GM19467 (cell line): ENCODE data around the gene PPARG.

Source experiments
- ATAC-seq: cut with Tn5 transposase; IDR thresholded peaks from one replicate; pipeline ENCODE4 v1.9.1; 2021; ENCODE audit warnings: mild to moderate bottlenecking, moderate library complexity; ENCODE audit not compliant: unreplicated experiment

The PPARG gene

DNA sequence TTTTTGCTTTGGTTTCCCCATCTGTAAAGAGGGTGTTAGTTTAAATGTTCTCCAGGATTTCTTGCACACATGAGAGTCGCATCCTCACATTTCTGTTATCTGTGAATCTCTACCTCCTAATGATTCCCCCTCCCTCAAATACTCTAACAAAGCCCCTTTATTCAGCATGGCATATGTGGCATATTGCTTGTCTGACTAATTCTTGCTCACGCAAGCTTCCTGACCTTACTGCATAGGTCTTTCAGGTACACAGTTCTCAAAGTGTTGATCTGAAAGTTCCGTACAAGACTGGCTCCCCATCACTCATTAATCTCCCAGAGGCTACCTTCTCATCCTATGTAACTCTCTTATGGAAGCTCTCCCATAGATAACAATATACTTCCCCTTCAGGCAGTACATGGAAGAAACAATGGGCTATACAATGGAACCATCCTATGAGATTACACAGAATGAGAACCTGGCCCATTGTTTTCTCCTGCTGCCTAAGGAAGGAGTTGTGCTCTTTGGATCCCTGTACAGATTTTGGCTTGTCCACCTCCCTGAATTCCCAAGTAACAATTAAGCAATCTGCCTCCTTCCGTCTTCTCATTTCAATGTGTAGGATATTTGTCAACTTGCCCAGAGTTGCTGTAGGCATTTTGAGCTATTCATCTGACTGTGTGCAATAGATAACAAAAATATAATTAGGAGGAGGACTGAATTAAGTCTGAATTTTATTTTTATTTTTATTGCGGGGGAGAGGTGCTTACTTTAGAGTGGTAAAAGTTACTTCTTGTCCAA, 51.0 kb downstream of the PPARG start:
- no peak for ATAC-seq

DNA sequence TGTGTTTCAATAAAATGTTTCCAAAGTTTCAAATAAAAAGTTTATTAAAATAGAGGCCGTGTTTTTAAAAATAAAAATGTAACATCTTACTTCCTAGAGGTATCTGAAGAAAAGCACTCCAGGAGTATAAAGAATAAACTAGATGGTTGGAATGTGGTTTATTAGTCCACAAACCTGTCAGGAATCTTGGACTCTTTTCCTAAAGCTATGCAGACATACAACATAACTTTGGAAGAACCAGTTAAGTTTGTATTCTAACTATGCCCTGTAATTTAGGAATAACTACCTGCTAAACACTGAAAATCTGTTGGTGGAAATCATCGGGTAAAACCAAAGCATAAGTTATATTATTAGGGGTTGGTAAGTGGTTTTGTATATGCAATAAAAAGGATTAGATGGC, 51.6 kb downstream of the PPARG start:
- ATAC-seq = no peak

DNA sequence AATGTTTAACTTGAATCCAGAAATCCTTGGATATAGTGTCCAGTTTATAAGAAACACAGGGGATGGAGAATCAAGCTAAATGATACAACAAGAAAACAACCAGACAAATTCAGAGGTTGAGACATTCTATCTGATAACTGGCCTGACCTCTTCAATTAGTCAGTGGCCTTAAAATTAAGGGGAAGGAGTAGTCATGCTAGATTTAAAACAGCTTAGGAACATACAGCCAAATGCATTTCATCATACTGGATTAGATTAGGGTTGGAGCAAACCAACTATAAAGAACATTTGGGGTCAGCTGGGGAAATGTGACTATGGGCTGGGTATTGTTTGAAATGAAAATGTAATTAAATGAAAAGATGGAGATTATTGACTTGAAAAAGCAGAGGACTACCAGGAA, 53.3 kb downstream of the PPARG start:
- no peak for ATAC-seq

DNA sequence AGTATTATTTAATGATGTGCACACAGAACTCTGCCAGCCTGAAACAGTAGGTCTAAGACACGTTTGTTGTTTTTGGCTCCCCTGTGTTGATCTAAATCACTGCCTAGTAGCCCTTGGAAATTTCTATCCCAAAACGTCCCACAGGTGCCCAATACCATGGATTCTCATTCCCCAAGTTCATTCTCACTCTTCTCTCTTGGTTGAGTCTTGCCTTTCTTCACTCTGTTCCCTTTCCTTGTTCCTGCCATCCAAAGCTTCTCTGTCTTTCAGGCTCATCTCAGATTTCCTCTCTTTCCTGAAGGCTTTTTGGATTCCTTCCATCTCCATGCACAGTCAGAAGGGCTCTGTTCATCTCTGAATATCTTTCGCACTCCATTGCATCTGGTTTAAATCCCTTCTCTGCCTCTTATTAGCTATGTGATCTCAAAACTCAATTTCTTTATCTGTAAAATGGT, 54.2 kb downstream of the PPARG start:
- no peak for ATAC-seq

DNA sequence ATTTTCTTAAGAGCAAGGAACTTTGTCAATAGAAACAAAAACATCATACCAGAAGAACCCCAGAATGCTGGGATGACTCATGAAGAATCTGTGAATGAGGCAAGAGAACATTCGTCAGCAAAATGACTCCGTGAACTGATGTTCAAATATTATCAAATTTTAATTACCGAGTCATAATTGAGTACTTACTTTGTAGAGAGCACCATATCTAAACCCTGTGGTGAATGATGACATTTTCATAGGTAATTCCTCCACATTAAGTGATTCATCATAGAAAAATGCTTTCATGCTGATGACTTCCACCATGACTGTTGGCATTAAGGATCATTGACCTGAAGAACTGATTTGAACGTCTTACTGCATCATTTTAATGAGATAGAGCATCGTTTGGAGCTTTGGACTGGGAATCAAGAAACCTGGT, 56.3 kb downstream of the PPARG start:
- no peak for ATAC-seq

DNA sequence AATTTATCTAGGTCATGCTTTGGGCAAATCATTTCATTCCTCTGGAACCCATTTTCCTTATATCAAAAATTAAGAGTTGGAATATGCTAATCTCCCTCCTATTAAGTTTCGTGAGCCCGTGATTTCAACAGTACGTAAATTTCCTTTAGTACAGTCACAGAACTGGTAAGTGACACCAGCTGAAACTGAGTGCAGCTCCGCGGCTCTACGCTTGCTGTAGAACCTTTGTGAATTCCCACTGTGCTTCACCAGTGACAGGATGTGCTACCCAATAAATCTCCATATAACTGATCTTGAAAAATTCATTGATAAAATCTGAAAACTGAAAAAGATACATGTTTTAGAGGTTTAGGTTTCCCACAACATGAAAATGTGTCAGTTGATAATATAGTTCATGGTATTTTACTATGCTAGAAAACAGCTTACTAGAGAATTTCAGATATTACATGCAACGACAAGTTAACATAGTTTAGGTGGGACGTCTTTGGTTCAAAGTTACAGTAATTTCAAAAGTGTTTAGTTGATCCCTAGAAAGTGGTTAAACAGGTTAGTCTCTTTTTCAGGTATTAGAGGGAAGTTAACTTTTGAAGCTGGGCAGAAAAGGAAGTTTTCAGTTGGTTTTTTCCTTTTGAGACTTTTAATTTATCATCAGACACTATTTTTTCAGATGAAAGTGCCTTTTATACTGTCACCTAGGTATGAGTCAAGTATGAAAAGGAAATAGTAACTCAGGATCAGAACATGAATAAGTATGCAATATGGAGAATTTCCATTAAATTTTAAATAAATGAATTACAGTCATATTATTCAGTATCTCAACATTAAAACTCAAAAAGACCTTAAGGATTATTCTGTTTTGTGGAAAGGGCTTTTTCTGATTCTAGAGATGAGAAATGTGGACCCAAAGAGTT, 57.0 kb downstream of the PPARG start:
- ATAC-seq = no peak

DNA sequence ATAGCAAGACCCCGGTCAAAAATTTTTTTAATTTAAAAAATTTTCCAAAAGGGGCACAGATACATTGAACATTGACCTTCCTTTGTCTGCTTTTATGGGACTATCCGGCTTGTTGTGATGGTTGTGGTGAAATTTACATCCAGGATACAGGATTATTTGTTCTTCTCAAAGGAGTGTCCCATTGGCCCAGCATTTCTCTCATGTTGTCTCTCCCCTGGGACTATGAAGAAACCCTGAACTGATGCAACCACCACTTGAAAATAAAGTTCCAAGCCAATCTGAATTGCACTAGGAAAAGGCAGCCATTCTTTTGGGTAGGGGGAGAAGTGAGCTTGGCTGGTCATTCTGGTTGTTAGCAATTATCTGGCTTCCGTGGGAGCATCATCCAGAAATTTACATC, 58.4 kb downstream of the PPARG start:
- ATAC-seq = no peak

DNA sequence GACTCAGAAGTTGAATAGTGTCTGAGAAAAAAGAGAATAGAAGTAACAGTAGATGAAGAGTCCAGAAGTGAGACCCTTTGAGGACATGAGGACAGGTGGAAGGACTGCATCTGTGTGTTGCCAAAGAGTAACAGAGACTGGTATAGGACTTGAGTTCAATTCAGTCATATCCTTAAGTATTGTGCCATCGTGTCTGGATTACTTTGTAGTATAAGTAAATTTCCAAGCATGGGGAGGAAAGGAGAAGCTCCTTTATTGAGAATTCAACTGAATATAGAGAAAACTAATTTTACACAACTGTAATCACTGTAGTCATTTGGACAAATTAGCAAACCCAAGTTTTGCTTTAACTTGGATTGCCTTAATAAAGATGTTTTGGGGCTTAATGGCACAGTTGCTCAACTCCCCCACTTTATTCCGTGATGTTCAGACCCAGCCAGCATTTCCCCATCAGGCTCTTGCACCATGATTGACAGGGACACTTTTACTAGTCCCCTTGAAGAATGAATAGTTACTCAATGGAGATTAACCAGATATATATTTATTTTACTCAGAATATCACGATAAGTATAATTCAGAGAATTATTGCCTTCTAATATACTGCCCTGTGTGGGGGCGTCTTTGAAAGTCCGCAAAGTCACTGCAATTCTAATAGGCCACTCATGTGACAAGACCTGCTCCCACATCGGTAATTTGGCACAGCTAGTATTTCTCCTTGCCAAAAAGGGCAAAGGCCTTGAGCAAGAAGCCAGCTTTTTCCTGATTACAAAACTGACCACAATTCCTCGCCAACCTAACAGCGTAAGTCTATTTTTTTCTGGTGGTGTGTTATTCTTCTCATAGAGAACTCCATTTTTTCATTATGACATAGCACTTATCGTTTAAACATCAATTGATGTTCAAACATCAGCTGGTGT, 61.3 kb downstream of the PPARG start:
- ATAC-seq = no peak

DNA sequence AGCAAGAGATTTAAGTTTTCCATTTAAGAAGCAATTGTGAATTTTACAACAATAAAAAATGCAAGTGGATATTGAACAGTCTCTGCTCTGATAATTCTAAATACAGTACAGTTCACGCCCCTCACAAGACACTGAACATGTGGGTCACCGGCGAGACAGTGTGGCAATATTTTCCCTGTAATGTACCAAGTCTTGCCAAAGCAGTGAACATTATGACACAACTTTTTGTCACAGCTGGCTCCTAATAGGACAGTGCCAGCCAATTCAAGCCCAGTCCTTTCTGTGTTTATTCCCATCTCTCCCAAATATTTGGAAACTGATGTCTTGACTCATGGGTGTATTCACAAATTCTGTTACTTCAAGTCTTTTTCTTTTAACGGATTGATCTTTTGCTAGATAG, 62.3 kb downstream of the PPARG start:
- ATAC-seq = no peak

DNA sequence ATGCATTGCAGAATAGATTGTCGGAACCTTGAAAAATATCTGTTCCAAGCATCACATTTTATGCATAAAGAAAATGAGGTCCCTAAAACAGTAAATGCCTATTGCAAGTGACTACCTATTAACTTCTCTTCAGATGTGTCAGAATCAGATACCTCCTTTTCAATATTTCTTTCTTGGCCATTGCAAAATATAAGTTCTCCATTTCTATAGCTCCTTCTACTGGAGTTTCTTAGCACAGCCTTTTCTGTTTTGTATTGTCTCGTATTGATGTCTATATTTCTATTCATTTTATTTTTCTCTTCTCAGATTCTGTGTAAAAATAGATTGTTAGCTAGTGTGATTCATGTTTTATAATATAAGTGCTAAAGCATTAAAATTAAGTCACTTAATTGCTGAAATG, 63.4 kb downstream of the PPARG start:
- no peak for ATAC-seq

DNA sequence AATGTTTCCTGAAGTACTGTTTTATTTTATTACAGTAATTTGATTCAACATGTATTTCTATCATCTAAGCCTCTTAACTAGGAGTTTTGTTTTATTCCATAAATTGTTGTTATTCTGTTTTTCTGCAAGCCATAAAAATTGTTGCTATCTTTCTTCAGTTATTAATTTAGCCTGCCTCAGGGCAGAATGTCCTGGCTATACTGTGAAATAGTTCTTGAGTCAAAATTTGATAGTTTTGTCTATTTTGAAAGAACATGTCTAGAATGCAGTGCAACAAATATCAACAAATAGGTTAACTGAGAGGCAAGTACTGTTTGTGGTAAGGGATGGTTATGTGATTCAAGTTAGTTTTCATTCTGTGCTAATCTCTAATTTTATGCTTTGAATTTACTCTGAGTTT, 63.9 kb downstream of the PPARG start:
- no peak for ATAC-seq

DNA sequence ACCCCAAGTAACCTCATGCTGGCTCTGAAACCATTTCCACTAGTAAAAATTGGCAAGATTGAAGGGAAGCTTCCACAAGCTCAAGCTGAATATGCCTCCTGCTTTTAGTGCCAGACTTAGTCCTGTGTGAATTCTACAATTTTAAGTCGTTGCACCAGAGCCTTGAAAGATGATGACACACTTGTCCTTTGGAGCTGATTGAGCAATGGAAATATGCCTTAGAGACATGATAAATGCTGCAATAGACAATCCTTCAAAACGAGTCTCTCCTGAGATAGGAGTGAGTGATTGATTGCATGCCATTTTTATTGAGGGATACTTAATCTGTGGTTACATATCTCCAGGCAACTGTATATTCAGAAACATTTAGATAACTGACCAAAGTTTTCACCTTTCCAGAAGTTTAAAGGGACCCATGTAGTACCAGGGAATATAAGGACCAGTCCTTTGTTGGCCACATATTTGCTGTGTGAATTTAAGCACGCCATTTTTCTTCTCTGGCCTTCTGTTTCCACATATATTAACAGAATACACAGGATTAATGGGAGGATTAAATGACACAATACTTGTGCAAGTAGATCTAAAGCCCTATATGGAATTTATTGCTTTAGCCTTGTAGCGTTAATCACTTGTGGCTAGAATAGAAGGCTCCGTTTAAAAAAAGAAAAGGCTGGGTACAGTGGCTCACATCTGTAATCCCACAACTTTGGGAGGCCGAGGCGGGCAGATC, 65.1 kb downstream of the PPARG start:
- ATAC-seq = no peak

DNA sequence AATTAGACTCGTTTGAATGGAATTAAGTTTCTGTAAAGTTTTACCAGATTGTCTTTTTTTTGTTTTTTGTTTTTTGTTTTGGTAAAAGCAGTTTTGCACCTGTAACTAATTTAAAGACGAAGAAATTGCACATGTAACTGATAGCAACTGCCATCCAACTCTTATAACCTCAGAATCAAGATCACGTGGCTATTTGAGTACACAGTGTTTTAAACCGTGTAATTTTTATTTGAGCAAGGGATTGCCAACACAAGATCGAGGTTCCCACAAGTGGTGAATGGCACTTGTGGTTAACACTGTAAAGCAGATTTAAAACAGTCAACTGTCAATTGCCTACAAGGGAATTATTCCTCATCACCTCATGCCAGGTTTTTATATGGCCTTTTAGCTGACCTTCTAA, 67.3 kb downstream of the PPARG start:
- ATAC-seq = no peak

DNA sequence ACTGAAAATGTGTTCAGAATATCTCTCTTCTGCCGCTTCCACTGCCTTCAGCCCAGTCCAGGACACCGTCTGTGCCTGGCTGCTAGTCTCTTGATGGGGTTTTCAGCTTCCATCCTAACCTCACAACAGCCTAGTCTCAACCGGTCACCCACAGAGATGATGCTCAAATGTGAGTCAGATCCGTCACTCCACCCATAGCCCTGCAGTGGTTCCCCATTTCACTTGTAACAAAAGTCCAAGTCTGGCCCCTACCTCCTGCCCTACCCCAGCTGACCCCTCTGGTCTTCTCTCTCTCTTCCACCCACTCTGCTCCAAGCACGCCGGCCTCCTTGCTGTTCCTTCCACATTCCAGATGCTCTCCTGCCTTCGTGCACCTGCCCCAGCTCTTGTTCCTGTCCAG, 68.1 kb downstream of the PPARG start:
- ATAC-seq = no peak

DNA sequence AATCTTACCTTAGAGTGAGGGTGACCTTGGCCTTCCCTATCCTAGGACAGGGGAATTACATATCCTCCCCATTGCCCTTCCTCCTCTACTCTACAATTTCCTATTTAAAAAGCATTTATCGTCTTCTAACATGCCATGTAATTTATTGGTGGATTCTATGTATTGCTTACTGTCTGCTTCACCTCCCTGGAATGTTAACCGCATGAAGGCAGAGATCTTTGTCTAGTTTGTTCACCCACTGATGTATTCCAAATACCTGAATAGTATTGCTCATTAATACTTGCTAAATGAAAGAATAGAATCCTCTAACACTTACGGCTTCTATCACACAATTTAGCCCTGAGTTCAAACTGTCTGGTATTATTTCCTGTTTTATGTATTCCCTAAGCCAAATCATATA, 68.6 kb downstream of the PPARG start:
- ATAC-seq = no peak

DNA sequence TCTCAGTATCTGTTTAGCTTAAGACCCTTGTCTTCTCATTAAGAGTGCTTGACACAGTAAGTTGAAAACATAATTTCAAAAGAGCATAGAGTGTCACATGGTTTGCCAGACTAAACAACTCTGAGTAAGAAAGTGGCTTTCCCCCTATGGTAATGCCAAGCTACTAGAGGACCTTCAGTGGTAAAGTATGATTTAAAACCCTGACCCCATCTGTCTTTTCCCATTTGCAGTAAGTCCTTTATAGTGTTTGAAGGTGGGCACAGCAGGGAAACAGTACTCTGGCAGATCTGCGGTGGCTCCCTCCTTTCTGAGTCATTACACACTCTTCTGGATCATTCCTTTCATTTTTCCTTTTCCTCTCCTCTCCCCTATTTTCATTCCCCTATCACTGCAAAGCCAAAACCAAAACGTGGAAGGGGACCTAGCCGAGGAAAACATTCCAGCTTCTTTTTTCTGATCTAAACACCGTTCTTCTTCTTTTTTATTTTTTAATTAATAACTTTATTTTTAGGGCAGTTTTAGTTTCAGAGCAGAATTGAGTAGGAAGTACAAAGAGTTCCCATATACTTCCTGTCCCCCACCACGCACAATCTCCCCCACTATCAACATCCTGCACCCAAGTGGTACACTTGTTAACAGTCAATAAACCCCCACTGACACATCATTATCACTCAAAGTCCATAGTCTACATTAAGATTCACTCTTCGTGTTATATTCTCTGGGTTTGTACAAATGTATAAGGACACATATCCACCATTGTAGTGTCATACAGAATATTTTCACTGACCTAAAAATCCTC, 74.7 kb downstream of the PPARG start:
- no peak for ATAC-seq

DNA sequence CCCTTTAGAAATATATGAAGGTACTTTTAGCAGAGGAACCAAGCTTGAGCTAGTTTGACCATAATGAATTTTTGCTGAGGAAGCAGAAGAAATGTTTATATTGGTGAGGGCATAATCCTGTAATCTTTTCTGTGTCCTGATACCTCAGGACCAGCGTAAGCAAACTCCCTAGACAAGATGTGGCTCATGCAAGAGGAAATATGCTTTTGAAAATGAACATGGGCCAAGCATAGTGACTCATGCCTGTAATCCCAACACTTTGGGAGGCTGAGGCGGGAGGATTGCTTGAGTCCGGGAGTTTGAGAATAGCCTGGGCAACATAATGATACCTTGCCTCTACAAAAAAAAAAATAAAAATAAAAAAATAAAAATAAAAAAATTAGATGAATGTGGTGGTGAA, 78.5 kb downstream of the PPARG start:
- no peak for ATAC-seq

DNA sequence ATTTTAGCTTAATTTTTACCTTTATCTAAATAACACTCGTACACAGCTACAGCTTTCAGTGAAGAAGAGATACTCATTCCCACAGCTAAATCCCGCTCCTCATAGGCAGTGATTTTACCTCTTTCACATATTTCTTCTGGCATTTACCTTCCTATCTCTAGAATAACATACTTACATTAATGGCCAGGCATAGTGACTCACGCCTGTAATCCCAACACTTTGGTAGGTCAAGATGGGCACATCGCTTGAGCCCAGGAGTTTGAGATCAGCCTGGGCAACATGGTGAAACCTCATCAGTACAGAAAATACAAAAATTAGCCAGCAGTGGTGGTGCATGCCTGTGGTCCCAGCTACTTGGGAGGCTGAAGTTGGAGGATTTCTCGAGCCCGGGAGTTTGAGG, 80.2 kb downstream of the PPARG start:
- ATAC-seq = no peak

DNA sequence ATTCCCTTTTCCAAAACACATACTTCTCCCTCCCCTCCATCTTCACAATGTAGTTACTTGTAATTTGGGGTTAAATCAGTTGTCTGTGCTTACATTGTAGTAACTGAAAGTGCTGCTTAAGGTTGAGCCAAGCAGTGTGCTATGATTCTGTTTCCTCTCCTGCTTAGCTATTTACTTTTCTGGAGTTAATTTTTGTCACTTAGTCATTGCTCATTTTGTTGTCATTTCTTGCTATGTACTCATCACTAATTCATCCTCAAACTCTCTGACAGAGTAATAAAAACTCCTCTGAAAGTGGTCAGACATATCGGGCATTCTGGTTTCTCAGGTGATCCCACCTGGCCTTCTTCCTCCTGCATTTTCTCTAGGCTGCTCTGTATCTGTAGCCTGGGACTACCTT, 80.7 kb downstream of the PPARG start:
- no peak for ATAC-seq

DNA sequence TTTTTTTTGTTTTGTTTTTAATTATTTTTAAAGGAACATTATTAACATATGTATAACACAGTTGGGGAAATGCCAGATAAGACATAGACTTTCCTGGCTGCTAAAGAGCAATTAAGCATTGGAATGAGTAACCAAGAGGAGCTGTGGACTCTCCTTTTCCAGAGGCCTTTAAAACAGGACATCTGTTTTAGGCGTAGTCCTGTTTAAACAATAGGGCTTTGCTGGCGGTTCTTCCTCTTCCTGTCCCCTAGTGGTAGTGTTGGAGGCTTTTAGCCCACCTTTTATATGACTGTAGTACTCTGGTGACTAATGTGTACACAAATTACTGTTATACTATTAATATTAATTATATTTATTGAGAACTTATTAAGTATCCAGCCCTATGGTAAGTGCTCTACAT, 81.9 kb downstream of the PPARG start:
- no peak for ATAC-seq
